NCI-H1694 (cell line): Measurements from ENCODE around the gene PCK1.
"Not testable (repeated sequence)": the region's sequence is repeated elsewhere in the genome, so short reads cannot be mapped to it uniquely, and the experiment has no call there.

Experiments used
- DNase-seq: peaks from one replicate; lab custom pipeline; 2025; lab: John Stamatoyannopoulos, UW

The PCK1 gene

GRCh38 chr20:57560554-57561355, at the start of gene PCK1:
Gene PCK1, plus strand, starts transcription at chr20:57561110. Its CDS starts 302 bp downstream, at chr20:57561412.
- no peak for DNase-seq

DNA sequence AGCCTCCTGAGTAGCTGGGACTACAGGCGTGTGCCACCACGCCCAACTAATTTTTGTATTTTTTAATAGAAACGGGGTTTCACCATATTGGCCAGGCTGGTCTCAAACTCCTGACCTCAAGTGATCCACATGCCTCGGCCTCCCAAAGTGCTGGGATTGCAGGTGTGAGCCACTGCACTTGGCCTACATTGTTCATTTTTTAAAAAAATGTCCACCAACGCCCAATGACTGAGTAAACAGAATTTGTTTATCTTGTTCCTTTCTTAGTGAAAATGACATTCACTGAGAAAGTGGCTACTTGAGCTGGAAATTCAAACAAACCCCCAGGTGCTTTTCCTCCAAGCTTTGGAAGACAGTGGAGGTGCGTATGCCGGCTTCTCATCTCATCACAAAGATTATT, 49.2 kb upstream of the PCK1 start:
- not testable (repeated sequence) for DNase-seq

GRCh38 chr20:57512432-57512831, 48.5 kb upstream of the PCK1 start:
- no peak for DNase-seq

DNA sequence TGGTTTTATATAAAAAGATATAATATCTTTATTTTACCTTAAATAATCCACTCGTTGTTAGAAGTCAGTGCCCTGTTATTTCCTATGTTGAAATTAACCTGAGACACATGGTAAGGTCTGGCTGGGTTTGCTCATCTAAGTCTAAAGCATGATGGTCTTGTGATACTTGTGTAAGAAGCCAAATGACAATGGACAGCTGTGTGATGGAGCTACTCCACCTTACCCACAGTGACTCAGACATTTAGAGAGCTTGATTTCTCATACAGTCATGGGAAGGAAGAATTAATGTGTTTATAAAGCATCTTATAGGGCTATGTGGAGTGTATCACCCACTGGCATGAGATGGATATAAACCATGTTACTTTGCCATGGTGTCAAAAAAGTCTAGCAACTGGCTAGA, 47.7 kb upstream of the PCK1 start:
- no peak for DNase-seq

DNA sequence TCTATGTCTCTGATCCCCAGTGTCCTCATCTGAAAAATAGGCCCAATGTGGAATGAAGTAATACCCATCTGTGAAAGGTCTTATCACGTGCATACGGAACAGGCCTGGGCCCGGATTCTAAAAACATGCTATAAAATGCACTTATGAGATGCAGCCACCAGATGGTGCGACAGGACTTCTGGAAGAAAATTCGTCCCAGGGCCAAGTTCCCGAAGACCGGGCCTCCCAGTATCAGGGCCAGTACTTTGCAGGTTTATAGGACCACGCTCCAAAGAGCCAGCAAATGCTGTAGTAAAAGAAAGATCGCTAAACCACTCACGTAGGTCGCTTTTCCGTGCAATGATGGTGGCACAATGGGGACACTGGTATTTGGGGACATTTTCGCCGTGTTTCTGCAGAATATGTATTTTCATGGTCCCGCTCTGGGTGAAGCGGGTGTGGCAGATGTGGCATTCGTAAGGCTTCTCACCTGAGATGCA, 46.6 kb upstream of the PCK1 start:
- peak; percentile 5 for DNase-seq

DNA sequence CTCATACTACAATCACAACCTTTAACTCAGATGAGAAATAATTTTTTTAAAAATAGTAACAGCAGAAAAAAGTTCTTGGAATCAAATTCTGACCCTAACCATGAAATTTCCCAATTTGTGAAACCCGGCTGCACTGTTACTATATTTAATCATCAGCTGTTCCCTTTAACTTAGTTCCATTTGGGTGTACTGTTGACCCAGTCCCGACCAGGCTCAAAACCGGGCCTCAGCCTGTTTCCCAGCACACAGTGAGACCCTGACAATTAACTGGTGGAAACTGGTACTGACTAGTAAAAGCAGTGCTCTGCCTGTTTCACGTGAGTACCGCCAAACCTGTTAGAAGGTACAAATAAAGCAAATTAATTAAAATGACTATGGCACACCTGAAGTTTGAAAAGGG, 43.0 kb upstream of the PCK1 start:
- DNase-seq: no peak

- no peak for DNase-seq
These were observed 38.4 kb upstream of the PCK1 start for GRCh38 chr20:57522380-57523140.

- no peak for DNase-seq
These were observed 37.1 kb upstream of the PCK1 start for GRCh38 chr20:57523782-57524181.

- DNase-seq: no peak
These were observed 36.3 kb upstream of the PCK1 start, which contains the start of gene CTCFL for GRCh38 chr20:57524511-57525176. Gene CTCFL, minus strand, starts transcription at chr20:57525140. Its CDS starts 935 bp downstream, at chr20:57524205.

GRCh38 chr20:57525328-57526086, 35.4 kb upstream of the PCK1 start:
- DNase-seq: no peak

DNA sequence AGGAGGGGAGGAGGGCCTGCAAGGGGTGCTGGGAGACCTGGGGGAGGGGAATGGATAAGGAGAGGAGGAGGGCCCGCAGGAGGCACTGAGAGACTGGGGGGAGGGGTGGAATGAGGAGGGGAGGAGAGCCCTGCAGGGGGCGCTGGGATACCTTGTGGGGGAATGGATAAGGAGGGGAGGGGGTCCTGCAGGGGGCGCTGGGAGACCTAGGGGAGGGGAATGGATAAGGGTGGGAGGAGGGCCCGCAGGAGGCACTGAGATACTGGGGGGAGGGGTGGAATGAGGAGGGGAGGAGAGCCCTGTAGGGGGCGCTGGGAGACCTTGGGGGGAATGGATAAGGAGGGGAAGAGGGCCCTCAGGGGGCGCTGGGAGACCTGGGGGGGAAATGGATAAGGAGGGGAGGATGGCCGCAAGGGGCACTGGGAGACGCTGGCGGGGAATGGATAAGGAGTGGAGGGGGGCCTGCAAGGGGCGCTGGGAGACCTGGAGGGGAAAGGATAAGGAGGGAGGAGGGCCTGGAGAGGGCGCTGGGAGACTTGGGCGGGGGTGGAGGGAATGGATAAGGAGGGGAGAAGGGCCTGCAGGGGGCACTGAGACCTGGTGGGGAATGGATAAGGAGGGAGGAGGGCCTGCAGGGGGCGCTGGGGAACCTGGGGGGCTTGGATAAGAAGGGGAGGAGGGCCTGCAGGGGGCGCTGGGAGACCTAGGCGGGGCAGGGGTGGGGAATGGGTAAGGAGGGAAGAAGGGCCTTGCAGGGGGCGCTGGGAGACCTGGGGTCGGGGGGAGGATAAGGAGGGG, 34.6 kb upstream of the PCK1 start:
- no peak for DNase-seq

DNA sequence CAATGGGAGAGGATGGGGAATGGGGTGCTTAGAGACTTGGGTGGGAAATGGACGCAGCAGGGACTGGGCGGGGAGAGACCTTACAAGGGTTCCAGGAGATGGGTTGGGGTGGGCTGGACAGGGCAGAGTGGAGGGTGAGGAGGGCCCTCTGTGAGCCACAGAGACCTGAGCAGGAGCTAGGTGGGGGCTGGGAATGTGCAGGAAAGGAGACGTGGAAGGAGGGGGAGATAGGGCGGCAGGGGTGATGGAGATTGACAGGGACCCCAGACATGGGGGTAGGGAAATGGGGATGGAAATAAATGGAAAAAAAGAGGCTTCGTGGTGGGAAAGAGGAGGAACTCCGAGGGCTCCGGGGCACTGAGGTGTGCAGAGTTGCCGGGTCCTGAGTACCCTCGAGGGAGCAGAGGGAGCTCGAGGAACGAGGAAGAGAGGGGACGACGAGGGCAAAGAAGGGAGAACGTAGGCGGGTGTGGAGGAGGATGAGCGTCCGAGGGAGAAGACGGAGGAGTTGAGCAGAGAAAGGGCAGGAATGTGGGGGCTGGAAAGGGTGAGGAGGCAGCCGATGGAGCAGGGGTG, 33.9 kb upstream of the PCK1 start:
- no peak for DNase-seq

DNA sequence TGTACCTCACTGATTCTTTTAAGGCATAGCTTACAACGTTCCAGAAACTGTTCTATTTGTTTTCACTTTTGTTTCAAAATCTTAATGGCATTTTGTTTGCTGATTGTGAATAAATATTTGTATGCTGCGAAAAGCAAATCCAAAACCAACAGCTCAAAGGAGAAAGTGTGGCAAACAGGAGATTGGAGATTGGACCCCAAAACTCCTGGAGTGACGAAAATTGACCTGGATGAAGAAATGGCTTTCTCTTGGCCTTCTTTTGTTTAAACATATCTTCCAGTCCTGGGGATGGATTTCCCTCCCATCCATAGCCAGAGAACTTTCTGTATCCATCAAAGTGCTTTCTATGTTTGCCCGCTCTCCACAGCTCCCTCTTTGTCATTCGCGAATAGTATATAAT, 33.2 kb upstream of the PCK1 start:
- DNase-seq: no peak

- no peak for DNase-seq
These were observed 32.8 kb upstream of the PCK1 start for GRCh38 chr20:57528148-57528547.

DNA sequence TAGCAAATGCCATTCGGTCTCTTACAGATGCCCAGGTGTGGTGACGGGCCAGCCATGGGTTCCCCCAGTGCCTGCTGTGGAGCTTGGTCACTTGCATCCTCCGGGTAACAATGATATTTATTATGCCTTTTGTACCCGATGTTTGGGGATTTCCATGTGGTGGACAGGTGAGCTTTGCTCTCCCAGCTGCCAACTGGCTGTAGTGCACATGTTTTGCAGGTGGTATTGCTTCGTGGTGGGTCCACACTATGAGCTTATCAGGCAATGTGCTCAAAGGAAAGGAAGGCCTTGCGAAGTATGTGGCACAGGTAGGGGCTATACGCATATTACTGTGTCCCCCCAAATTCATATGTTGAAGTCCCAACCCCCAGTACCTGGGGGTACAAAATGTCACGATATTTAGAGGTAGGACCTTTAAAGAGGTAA, 31.7 kb upstream of the PCK1 start:
- no peak for DNase-seq

DNA sequence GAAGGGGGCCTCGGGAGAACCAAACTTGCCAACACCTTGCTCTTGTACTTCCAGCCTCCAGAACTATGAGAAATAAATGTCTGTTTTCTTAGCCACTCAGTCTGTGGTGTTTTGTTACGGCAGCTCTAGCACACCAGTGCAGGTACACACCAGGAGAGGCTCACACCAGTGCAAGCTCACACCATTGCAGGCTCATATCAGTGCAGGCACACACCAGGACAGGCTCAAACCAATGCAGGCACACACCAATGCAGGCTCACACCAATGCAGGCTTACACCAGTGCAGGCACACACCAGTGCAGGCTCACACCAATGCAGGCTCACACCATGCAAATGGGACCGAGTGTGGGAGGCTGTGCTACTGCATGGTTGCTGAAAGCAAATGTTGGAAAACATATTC, 31.1 kb upstream of the PCK1 start:
- DNase-seq: no peak

- DNase-seq: no peak
These were observed 30.5 kb upstream of the PCK1 start for GRCh38 chr20:57530327-57530981.

DNA sequence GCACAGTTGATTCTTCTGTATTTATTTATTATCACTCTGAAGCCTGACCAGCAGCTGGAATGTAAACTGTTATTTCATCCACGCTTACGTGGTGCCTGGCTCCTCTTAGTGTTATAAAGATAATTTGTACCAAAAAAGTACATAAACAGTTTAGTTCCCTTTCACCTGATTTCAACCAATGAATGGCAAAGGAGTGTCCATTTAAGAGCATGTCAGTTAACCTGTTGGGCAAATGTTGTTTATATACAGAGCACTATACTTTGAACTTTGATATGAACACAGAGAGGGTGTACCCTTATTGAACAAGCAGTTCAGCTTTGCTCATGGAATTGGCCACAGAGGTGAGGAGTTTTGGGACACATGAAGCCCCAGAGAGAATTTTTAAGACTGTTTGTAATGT, 28.8 kb upstream of the PCK1 start:
- DNase-seq: no peak

DNA sequence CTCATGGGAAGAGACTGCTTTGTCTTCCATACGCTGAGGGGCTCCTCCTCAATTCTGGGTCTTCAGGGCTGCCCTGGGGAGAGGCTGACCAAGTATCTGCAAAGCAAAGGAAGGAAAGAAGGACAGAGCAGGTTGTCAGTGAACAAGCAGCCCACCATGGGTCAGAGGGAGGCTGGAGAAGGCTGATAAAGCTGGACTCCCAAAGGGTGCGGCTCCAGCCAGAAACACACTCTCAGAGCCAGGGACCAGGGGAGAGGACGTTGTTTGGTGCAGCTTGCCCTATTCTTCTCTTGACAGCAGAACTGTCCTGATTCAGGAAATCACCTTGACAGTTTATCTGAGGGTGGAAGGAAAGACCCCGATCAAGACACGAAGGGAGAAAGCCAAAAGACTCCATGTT, 25.6 kb upstream of the PCK1 start:
- DNase-seq: no peak

DNA sequence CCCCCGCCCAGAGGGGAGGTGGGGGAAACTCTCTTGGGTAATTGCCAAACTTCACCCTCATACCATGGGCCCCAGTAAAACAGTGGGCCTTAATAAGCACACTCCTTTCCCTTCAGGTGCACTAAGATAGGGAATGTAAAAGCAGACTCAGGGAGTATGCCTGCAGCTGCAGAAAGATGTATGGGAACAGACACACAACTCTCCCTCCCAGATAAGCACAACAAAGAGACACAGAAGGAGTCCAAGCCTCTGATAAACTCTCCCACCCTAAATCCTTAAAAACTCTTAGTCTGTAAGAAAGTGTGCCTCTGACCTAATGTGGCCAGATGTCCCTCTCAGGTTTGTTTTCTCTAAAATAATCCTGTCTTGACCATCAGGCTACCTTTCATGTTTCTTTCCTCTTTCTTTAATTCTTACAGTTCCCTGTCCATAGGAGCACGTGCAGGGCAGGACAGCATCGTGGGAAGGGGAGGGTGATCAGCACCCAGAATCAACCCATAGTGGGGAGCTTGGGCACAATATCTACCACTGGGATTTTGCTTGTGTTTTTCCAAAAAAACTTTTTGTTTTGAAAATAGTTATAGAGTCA, 24.7 kb upstream of the PCK1 start:
- no peak for DNase-seq
